Gastrocnemius medialis (tissue), 4 donors: ENCODE results near the gene ITPKC.

Experiments used
- CTCF ChIP-seq, 5 experiments: fragments of 450-650 bp in 3 of 5; fragments of 200-600 bp in 2 of 5; sonication (generic) in 2 of 5; IDR thresholded peaks in 4 of 5; conservative IDR thresholded peaks in 1 of 5; 1 replicate in 4 of 5; 2 replicates in 1 of 5; pipeline ENCODE4 v1.5.1; 2016 to 2019; ENCODE audit warnings: antibody characterized with exemption in 5 of 5, mild to moderate bottlenecking in 3 of 5, moderate library complexity in 3 of 5
- POLR2A ChIP-seq, 2 donors: fragments of 450-650 bp; IDR thresholded peaks; one replicate each; pipeline ENCODE4 v1.6.1; 2017; ENCODE audit warnings: antibody characterized with exemption in 2 of 2, mild to moderate bottlenecking in 2 of 2, moderate library complexity in 2 of 2

GRCh38 chr19:40691421-40692211 lies 25.3 kb upstream of the ITPKC start:
- no peak for TF ChIP-seq CTCF (IDR thresholded peaks at IDR 0.05 in 4 of 5, conservative IDR thresholded peaks at IDR 0.05 in 1 of 5)
- no peak for TF ChIP-seq POLR2A (IDR thresholded peaks at IDR 0.05)
